ENCODE results near the gene ACTG1. TPM values are rescaled to one million over a fixed set of nuclear protein-coding genes. Genes with fewer than 3 reads are reported as not detected.

ACTG1 gene
- total and polyA plus RNA-seq, 2 of the 4 experiments (the other 2 are of a cell fraction): 10,907 to 15,732 TPM

DNA sequence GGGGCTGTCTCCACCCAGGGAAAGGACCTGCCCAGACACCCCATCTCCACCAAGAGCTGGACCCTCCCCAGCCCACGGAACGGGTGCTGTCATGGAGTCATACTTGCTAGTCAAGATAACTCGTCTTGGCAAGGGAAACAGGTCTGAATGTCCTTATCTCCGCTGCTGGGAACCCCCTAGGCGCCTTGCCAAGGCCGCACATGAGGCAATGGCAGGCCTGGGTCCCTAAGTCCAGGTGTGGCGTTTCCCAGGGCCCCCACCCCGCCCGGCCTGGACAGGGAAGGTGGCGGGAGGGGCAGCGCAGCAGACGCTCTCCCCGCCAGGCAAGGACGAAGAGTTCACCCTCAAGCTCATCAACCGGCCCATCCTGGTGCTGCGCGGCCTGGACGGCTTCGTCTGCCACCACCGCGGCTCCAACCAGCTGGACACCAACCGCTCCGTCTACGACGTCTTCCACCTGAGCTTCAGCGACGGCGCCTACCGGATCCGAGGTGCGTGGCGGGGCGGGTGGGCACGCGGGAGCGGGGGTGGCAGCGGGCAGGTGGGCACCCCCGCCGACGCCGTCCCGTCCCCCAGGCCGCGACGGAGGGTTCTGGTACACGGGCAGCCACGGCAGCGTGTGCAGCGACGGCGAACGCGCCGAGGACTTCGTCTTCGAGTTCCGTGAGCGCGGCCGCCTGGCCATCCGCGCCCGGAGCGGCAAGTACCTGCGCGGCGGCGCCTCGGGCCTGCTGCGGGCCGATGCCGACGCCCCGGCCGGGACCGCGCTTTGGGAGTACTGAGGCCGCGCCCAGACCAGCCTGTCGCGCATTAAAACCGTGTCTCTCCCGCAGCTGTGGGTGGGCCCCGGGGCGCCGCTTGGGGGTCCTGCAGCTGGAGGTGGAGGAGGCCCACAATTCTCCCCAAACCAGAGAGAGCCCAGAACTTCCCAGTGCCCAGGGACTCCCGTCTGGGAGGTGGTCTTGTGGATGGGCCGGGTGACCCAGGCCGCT, 24.0 kb upstream of the ACTG1 start:
- no peak overlapping the region for H3K56ac ChIP-seq (ENCODE audit: extremely low read depth, insufficient read depth, low read length)
- DNase-seq (peak; percentile 17), ATAC-seq (ENCODE audit: low read depth) (no peak)
- ChIA-PET POLR2A (ENCODE audit: unreplicated experiment) (interaction anchor here (0.6 kb wide), 2 partner anchors 25 to 286 kb away, joined by 3 to 10 read pairs; no protein-coding TSS in a partner anchor), CTCF (no interaction called here)
- H3K18ac ChIP-seq (ENCODE audit: low read depth, low read length): no peak overlapping the region
- in situ Hi-C loops (cut with MboI; ENCODE audit: low sequenced_read_pairs) (no loop called here), dilution Hi-C loops (cut with HindIII; ENCODE audit: low sequenced_read_pairs, unreplicated experiment) (no loop called here), intact Hi-C loops (cut with micrococcal nuclease) (no loop called here)
- H3K14ac ChIP-seq (replicated peaks; ENCODE audit: low read depth, low read length): no peak overlapping the region
- no peak overlapping the region for H2BK120ac ChIP-seq (ENCODE audit: low read depth, low read length)
- TF ChIP-seq RAD21 (IDR thresholded peaks at IDR 0.05; ENCODE audit: low read length): no peak
- TF ChIP-seq CEBPB (IDR thresholded peaks at IDR 0.05; ENCODE audit: low read depth, low read length): no peak
- no peak for TF ChIP-seq BHLHE40 (IDR thresholded peaks at IDR 0.05; ENCODE audit: low read depth, low read length)
- TF ChIP-seq, protein P1, sequence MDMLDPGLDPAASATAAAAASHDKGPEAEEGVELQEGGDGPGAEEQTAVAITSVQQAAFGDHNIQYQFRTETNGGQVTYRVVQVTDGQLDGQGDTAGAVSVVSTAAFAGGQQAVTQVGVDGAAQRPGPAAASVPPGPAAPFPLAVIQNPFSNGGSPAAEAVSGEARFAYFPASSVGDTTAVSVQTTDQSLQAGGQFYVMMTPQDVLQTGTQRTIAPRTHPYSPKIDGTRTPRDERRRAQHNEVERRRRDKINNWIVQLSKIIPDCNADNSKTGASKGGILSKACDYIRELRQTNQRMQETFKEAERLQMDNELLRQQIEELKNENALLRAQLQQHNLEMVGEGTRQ (IDR thresholded peaks at IDR 0.05; ENCODE audit: low read depth, low read length): no peak
- TF ChIP-seq MAFK (IDR thresholded peaks at IDR 0.05; ENCODE audit: low read depth, low read length): no peak
- no peak for TF ChIP-seq MXI1 (IDR thresholded peaks at IDR 0.05; ENCODE audit: borderline replicate concordance, low read depth, low read length)
- TF ChIP-seq, protein P2, sequence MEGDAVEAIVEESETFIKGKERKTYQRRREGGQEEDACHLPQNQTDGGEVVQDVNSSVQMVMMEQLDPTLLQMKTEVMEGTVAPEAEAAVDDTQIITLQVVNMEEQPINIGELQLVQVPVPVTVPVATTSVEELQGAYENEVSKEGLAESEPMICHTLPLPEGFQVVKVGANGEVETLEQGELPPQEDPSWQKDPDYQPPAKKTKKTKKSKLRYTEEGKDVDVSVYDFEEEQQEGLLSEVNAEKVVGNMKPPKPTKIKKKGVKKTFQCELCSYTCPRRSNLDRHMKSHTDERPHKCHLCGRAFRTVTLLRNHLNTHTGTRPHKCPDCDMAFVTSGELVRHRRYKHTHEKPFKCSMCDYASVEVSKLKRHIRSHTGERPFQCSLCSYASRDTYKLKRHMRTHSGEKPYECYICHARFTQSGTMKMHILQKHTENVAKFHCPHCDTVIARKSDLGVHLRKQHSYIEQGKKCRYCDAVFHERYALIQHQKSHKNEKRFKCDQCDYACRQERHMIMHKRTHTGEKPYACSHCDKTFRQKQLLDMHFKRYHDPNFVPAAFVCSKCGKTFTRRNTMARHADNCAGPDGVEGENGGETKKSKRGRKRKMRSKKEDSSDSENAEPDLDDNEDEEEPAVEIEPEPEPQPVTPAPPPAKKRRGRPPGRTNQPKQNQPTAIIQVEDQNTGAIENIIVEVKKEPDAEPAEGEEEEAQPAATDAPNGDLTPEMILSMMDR (conservative IDR thresholded peaks at IDR 0.05; ENCODE audit: low read depth, low read length): no peak
- no peak for TF ChIP-seq RFX5 (IDR thresholded peaks at IDR 0.05; ENCODE audit: low read depth, low read length)
- TF ChIP-seq SMC3 (IDR thresholded peaks at IDR 0.05; ENCODE audit: low read depth, low read length): no peak
- TF ChIP-seq NFE2L2 (IDR thresholded peaks at IDR 0.05; ENCODE audit: low read depth, low read length): no peak
- no peak for TF ChIP-seq CHD1 (IDR thresholded peaks at IDR 0.05; ENCODE audit: low read depth, low read length)
- no peak for TF ChIP-seq ELK1 (IDR thresholded peaks at IDR 0.05; ENCODE audit: borderline replicate concordance, low read depth, low read length)
- TF ChIP-seq RCOR1 (IDR thresholded peaks at IDR 0.05; ENCODE audit: insufficient replicate concordance, low read length): no peak
- no peak for TF ChIP-seq FOS (IDR thresholded peaks at IDR 0.05; ENCODE audit: low read depth, low read length)
- H2AFZ ChIP-seq (replicated peaks; ENCODE audit: low read length, poor library complexity): peak overlapping the region; percentile 58
- no peak overlapping the region for H4K91ac ChIP-seq (ENCODE audit: insufficient read depth, low read depth, low read length)
- H2BK15ac ChIP-seq (ENCODE audit: low read depth, low read length): no peak overlapping the region
- H3K4me1 ChIP-seq (ENCODE audit: control insufficient read depth, insufficient read depth, low read length): no peaks in the 10 kb centered on the region
- H2AK9ac ChIP-seq (replicated peaks; ENCODE audit: low read depth, low read length, poor library complexity): peak overlapping the region; percentile 87
- peaks cover 10% of the 10 kb centered on the region; the same call in 1 of the 2 replicates for H3K27me3 ChIP-seq (ENCODE audit: control insufficient read depth, insufficient read depth, low read length)
- H3K4me2 ChIP-seq (ENCODE audit: low read depth, low read length): no peak overlapping the region
- no peak overlapping the region for H4K8ac ChIP-seq (ENCODE audit: low read depth in 2 of 2, low read length in 2 of 2)
- H3K9ac ChIP-seq (ENCODE audit: low read depth, low read length): no peak overlapping the region
- H3K79me1 ChIP-seq (ENCODE audit: low read depth in 1 of 2, low read length in 2 of 2): no peaks in the 10 kb centered on the region
- no peak overlapping the region for H2AK5ac ChIP-seq (ENCODE audit: low read depth, low read length)
- H3K23ac ChIP-seq (ENCODE audit: low read depth, low read length): no peak overlapping the region
- no peak overlapping the region for H3K4me3 ChIP-seq (ENCODE audit: insufficient read depth, low read depth, low read length)
- H3K36me3 ChIP-seq (ENCODE audit: control insufficient read depth, insufficient read depth, low read length): peaks cover 17% of the 10 kb centered on the region; the same call in 1 of the 2 replicates
- no peak overlapping the region for H3K4ac ChIP-seq (ENCODE audit: low read depth, low read length)
- H4K20me1 ChIP-seq (ENCODE audit: insufficient read depth, low read length): peaks cover 7% of the 10 kb centered on the region; the same call in 1 of the 2 replicates
- H4K5ac ChIP-seq (ENCODE audit: low read depth, low read length): no peak overlapping the region
- H3K27ac ChIP-seq (ENCODE audit: insufficient read depth, low read length): no peak overlapping the region
- H3K9me3 ChIP-seq (ENCODE audit: control insufficient read depth, insufficient read depth, low read length): no peaks in the 10 kb centered on the region
- no TSS peak for BruUV-seq (replicated peaks)
- no peak overlapping the region for H2BK5ac ChIP-seq (ENCODE audit: low read depth, low read length, poor library complexity, severe bottlenecking)
- H3K9me1 ChIP-seq (ENCODE audit: insufficient read depth, low read length): no peaks in the 10 kb centered on the region
- 30% methylated on average over 40 of the region's 89 CpGs; no CpG with 5 or more reads in 1 of the 2 experiments for WGBS, 2 experiments (ENCODE audit: extremely low coverage in 2 of 2, insufficient read length in 1 of 2)
- H2BK20ac ChIP-seq (ENCODE audit: low read depth, low read length): no peak overlapping the region
